Measurements from ENCODE around the gene CSMD2. TPM values are rescaled to one million over a fixed set of nuclear protein-coding genes. Genes with fewer than 3 reads are reported as not detected.

CSMD2 gene
- total and polyA plus RNA-seq, 2 of the 4 experiments (the other 2 are of a cell fraction) = under 0.01 to 0.36 TPM

- H3K79me1 ChIP-seq (ENCODE audit: low read depth in 1 of 2, low read length in 2 of 2) = no peaks in the 10 kb centered on the region
- H3K27ac ChIP-seq (ENCODE audit: insufficient read depth, low read length) = no peak overlapping the region
- TF ChIP-seq MAZ (IDR thresholded peaks at IDR 0.05; ENCODE audit: borderline replicate concordance, low read depth, low read length) (no peak), BHLHE40 (IDR thresholded peaks at IDR 0.05; ENCODE audit: low read depth, low read length) (no peak), FOS (IDR thresholded peaks at IDR 0.05; ENCODE audit: low read depth, low read length) (no peak), NFE2L2 (IDR thresholded peaks at IDR 0.05; ENCODE audit: low read depth, low read length) (no peak), USF2 (IDR thresholded peaks at IDR 0.05; ENCODE audit: low read depth, low read length) (no peak), CTCF (conservative IDR thresholded peaks at IDR 0.05; ENCODE audit: low read depth, low read length) (no peak), RCOR1 (IDR thresholded peaks at IDR 0.05; ENCODE audit: insufficient replicate concordance, low read length) (no peak)
- H3K9me1 ChIP-seq (ENCODE audit: insufficient read depth, low read length) = no peaks in the 10 kb centered on the region
- H4K5ac ChIP-seq (ENCODE audit: low read depth, low read length) = no peak overlapping the region
- no peak overlapping the region for H2BK120ac ChIP-seq (ENCODE audit: low read depth, low read length)
- no peak overlapping the region for H4K8ac ChIP-seq (ENCODE audit: low read depth in 2 of 2, low read length in 2 of 2)
- H3K4me1 ChIP-seq (ENCODE audit: control insufficient read depth, insufficient read depth, low read length) = no peaks in the 10 kb centered on the region
- H3K4me3 ChIP-seq (ENCODE audit: insufficient read depth, low read depth, low read length) = no peak overlapping the region
- H3K23ac ChIP-seq (ENCODE audit: low read depth, low read length) = no peak overlapping the region
- H4K20me1 ChIP-seq (ENCODE audit: insufficient read depth, low read length) = no peaks in the 10 kb centered on the region
- H3K27me3 ChIP-seq (ENCODE audit: control insufficient read depth, insufficient read depth, low read length) = no peaks in the 10 kb centered on the region
- no peak overlapping the region for H2BK15ac ChIP-seq (ENCODE audit: low read depth, low read length)
- no peak for DNase-seq
- H3K36me3 ChIP-seq (ENCODE audit: control insufficient read depth, insufficient read depth, low read length) = no peaks in the 10 kb centered on the region
- no peak overlapping the region for H3K9ac ChIP-seq (ENCODE audit: low read depth, low read length)
- POLR2A ChIA-PET (ENCODE audit: unreplicated experiment) = no interaction called here
- in situ Hi-C loops (cut with MboI; ENCODE audit: low sequenced_read_pairs) (loop anchor here (10.0 kb wide), 1 partner anchor 1111 kb away; no protein-coding TSS in a partner anchor), intact Hi-C loops (cut with micrococcal nuclease) (no loop called here), dilution Hi-C loops (cut with HindIII; ENCODE audit: low sequenced_read_pairs, unreplicated experiment) (no loop called here)
- H3K18ac ChIP-seq (ENCODE audit: low read depth, low read length) = no peak overlapping the region
- no peak overlapping the region for H2AK5ac ChIP-seq (ENCODE audit: low read depth, low read length)
- H2BK5ac ChIP-seq (ENCODE audit: low read depth, low read length, poor library complexity, severe bottlenecking) = no peak overlapping the region
- H4K91ac ChIP-seq (ENCODE audit: insufficient read depth, low read depth, low read length) = no peak overlapping the region
- no peak overlapping the region for H3K4ac ChIP-seq (ENCODE audit: low read depth, low read length)
- H3K9me3 ChIP-seq (ENCODE audit: control insufficient read depth, insufficient read depth, low read length) = no peaks in the 10 kb centered on the region
- CTCF ChIA-PET = interaction anchor here (1.6 to 2.0 kb wide), 2 partner anchors 13 to 1110 kb away, joined by 6 to 26 read pairs; no protein-coding TSS in a partner anchor
- no peak overlapping the region for H3K4me2 ChIP-seq (ENCODE audit: low read depth, low read length)
- WGBS, 2 experiments (ENCODE audit: extremely low coverage in 2 of 2, insufficient read length in 1 of 2) = no CpG with 5 or more reads among the region's 5 CpGs
- H2BK20ac ChIP-seq (ENCODE audit: low read depth, low read length) = no peak overlapping the region
- no peak overlapping the region for H2AK9ac ChIP-seq (replicated peaks; ENCODE audit: low read depth, low read length, poor library complexity)
- BruUV-seq (replicated peaks) = no TSS peak
- no peak overlapping the region for H3K14ac ChIP-seq (replicated peaks; ENCODE audit: low read depth, low read length)
- no peak overlapping the region for H2AFZ ChIP-seq (replicated peaks; ENCODE audit: low read length, poor library complexity)
- no peak for ATAC-seq (ENCODE audit: low read depth)
- H3K56ac ChIP-seq (ENCODE audit: extremely low read depth, insufficient read depth, low read length) = no peak overlapping the region
Measured at GRCh38 chr1:33634143-33634542, 530.9 kb downstream of the CSMD2 start.
